Keratinocyte (primary cell): ENCODE results near the gene SIGLEC9. TPM values are rescaled to one million over a fixed set of nuclear protein-coding genes. Genes with fewer than 3 reads are reported as not detected.

ENCODE experiments used
- DNase-seq: peaks from one replicate; pipeline ENCODE4 v3.0.0-alpha.2; 2011; ENCODE audit warnings: low read depth, missing footprints, low spot score
- FAIRE-seq: peaks from 2 replicates; lab custom pipeline; 2011; peaks lifted over from hg19 to GRCh38; lab: Jason Lieb, UNC
- H2AFZ ChIP-seq: 2 replicates; pipeline ENCODE4 v1.6.0; 2012; ENCODE audit warnings: low read length, control low read depth, inconsistent platforms; ENCODE audit not compliant: control insufficient read depth
- H3K27ac ChIP-seq: 2 replicates; pipeline ENCODE4 v1.5.1; 2011; ENCODE audit warnings: low read length; ENCODE audit not compliant: control insufficient read depth, insufficient read depth
- H3K27me3 ChIP-seq: 3 replicates; pipeline ENCODE4 v1.6.0; 2011; ENCODE audit warnings: low read length; ENCODE audit not compliant: control insufficient read depth, insufficient read depth; ENCODE audit errors: extremely low read depth
- H3K36me3 ChIP-seq, 2 experiments: 2 replicates in 1 of 2; 3 replicates in 1 of 2; pipeline ENCODE4 v1.5.1; 2011; ENCODE audit warnings: low read length in 2 of 2, mild to moderate bottlenecking in 1 of 2; ENCODE audit not compliant: control insufficient read depth in 2 of 2, insufficient read depth in 2 of 2; ENCODE audit errors: extremely low read depth in 1 of 2
- H3K4me1 ChIP-seq: 3 replicates; pipeline ENCODE4 v1.5.1; 2011; ENCODE audit warnings: low read length; ENCODE audit not compliant: control insufficient read depth, insufficient read depth; ENCODE audit errors: extremely low read depth
- H3K4me2 ChIP-seq: 3 replicates; pipeline ENCODE4 v1.6.0; 2011; ENCODE audit warnings: low read depth, low read length; ENCODE audit not compliant: control insufficient read depth, insufficient read depth; ENCODE audit errors: extremely low read depth
- H3K4me3 ChIP-seq, 3 experiments: fragments of 200-600 bp in 1 of 3; sonication (generic) in 1 of 3; 2 replicates in 2 of 3; 3 replicates in 1 of 3; pipeline ENCODE4 v1.5.1; 2011 to 2016; ENCODE audit warnings: low read length in 3 of 3, mild to moderate bottlenecking in 3 of 3, control low read depth in 2 of 3, inconsistent platforms in 1 of 3, low read depth in 1 of 3, mixed read lengths in 1 of 3, mixed run types in 1 of 3, moderate library complexity in 1 of 3; ENCODE audit not compliant: control insufficient read depth in 2 of 3, insufficient read depth in 2 of 3; ENCODE audit errors: extremely low read depth in 1 of 3
- H3K79me2 ChIP-seq: 2 replicates; pipeline ENCODE4 v1.6.0; 2012; ENCODE audit warnings: low read length; ENCODE audit not compliant: control insufficient read depth, insufficient read depth
- H3K9ac ChIP-seq: 3 replicates; pipeline ENCODE4 v1.6.0; 2011; ENCODE audit warnings: low read length; ENCODE audit not compliant: control insufficient read depth, insufficient read depth; ENCODE audit errors: extremely low read depth
- H3K9me1 ChIP-seq: 3 replicates; pipeline ENCODE4 v1.6.0; 2011; ENCODE audit warnings: low read length; ENCODE audit not compliant: control insufficient read depth, insufficient read depth; ENCODE audit errors: extremely low read depth
- H3K9me3 ChIP-seq: 2 replicates; pipeline ENCODE4 v1.5.1; 2012; ENCODE audit warnings: low read depth, low read length; ENCODE audit not compliant: control insufficient read depth
- H4K20me1 ChIP-seq: 3 replicates; pipeline ENCODE4 v1.6.0; 2011; ENCODE audit warnings: low read length; ENCODE audit not compliant: control insufficient read depth, insufficient read depth; ENCODE audit errors: extremely low read depth
- CTCF ChIP-seq, 3 experiments: IDR thresholded peaks in 1 of 3; conservative IDR thresholded peaks in 1 of 3; optimal IDR thresholded peaks in 1 of 3; 2 replicates in 2 of 3; 3 replicates in 1 of 3; pipeline versions ENCODE3 to v1.5.1; 2011; ENCODE audit warnings: low read length in 3 of 3, mild to moderate bottlenecking in 3 of 3, moderate library complexity in 2 of 3, control low read depth in 1 of 3, inconsistent platforms in 1 of 3; ENCODE audit not compliant: insufficient read depth in 2 of 3; ENCODE audit errors: extremely low read depth in 1 of 3
- EZH2 ChIP-seq: IDR thresholded peaks from one replicate; pipeline ENCODE4 v1.6.1; 2012; ENCODE audit warnings: inconsistent platforms, mild to moderate bottlenecking, low read length, moderate library complexity
- dilution Hi-C: fragments of 300-500 bp; cut with MboI; formaldehyde crosslinking; loops from one replicate; pipeline ENCODE4 v1.7.0; 2020; ENCODE audit warnings: low sequenced_read_pairs; ENCODE audit not compliant: extremely low pct_ligation_motif_present
- polyA plus RNA-seq, 5 experiments: library from polyadenylated mRNA; depleted of rRNA in 3 of 5; stranded (reverse) in 3 of 5; stranded (forward) in 1 of 5; unstranded in 1 of 5; fragments of >200 nt; gene quantifications; 1 replicate in 1 of 5; 2 replicates in 3 of 5; 3 replicates in 1 of 5; pipeline versions ENCODE4 v1.2.1 to v1.2.3, GENCODE V29; 2011 to 2012; ENCODE audit warnings: missing spikeins in 2 of 5, low read depth in 1 of 5, low replicate concordance in 1 of 5

Gene SIGLEC9
- polyA plus RNA-seq, 1 donor (not counting 4 experiments of a cell fraction or from before 2014, with no cell fraction given), result not detected

- FAIRE-seq (no peak), DNase-seq (no peak)
- H3K27ac ChIP-seq, result no peak overlapping the region
- H3K9me1 ChIP-seq, result no peaks in the 10 kb centered on the region
- dilution Hi-C loops, result no loop called here
- no peak for TF ChIP-seq EZH2
- no peak for TF ChIP-seq CTCF (optimal IDR thresholded peaks at IDR 0.05 in 1 of 3, IDR thresholded peaks at IDR 0.05 in 1 of 3, conservative IDR thresholded peaks at IDR 0.05 in 1 of 3; ENCODE audit: extremely low read depth in 1 of 3, insufficient read depth in 2 of 3, low read length in 3 of 3)
- peaks cover 12% of the 10 kb centered on the region for H3K4me1 ChIP-seq
- no peaks in the 10 kb centered on the region for H3K79me2 ChIP-seq
- no peaks in the 10 kb centered on the region for H3K9me3 ChIP-seq
- no peaks in the 10 kb centered on the region for H4K20me1 ChIP-seq
- no peak overlapping the region for H3K9ac ChIP-seq
- H3K4me2 ChIP-seq, result no peak overlapping the region
- no peaks in the 10 kb centered on the region for H3K36me3 ChIP-seq
- no peaks in the 10 kb centered on the region for H3K27me3 ChIP-seq
- no peak overlapping the region for H2AFZ ChIP-seq
- H3K4me3 ChIP-seq, result no peak overlapping the region
Observed at GRCh38 chr19:51091126-51091525, 33.6 kb upstream of the SIGLEC9 start.

DNA sequence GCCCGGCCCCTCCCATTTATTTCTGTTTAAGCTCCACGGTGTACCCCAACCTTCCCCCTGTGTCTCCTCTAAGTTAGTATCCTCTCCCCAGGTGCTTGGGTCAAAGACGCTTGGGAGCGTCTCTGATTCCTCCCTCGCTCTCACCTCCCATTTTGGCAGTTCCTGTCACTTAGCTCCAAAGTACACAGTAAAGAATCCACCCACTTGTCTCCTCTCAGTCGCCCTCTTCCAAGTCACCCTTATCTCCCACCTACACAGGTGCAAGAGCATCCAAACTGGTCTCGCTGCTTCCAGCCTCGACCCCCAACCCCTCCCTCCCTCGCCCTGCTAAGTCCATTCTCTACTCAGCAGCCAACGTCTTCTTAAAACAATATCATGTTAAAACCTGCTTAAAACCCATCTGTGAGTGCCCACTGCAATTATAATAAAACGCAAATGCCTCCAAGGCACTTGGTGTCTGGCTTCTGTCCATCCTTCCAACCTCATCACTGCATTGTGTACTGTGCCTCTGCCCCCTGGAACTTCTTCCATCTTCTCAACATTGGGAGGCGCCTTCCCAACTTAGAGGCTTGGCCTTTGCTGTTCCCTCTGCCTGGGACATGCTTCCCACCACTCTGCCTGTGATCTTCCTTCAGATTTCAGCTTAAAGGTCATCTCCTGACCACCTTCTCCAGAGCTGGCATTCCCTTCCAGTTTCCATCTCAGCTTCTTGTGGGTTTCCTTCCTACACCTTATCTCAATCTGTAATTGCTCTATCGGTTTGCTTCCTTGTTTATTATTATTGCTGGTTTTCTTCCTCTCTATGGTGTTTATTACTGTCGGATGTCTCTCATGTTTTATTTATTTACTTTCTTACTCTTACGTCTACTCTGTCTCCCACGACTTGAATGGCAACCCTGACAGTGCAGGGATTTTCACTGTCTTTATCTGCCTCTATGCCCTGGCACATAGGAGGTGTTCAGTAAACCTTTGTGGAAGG is 32.5 kb upstream of the SIGLEC9 start:
- dilution Hi-C loops, result no loop called here
- Histone ChIP-seq H3K4me2 (no peak overlapping the region), H3K79me2 (no peaks in the 10 kb centered on the region), H3K27ac (no peak overlapping the region), H3K9ac (no peak overlapping the region), H4K20me1 (no peaks in the 10 kb centered on the region), H2AFZ (no peak overlapping the region), H3K36me3 (peaks cover 0 to 5% of the 10 kb centered on the region in 2 experiments), H3K9me3 (no peaks in the 10 kb centered on the region), H3K9me1 (peaks cover 3% of the 10 kb centered on the region), H3K27me3 (no peaks in the 10 kb centered on the region), H3K4me3 (no peak overlapping the region), H3K4me1 (peaks cover 21% of the 10 kb centered on the region)
- peak; percentile 44 for FAIRE-seq
- no peak for DNase-seq
- TF ChIP-seq EZH2 (no peak), CTCF (optimal IDR thresholded peaks at IDR 0.05 in 1 of 3, IDR thresholded peaks at IDR 0.05 in 1 of 3, conservative IDR thresholded peaks at IDR 0.05 in 1 of 3; ENCODE audit: extremely low read depth in 1 of 3, insufficient read depth in 2 of 3, low read length in 3 of 3) (peak in 1 of 3 experiments; percentile 25)
